ENCODE results near the gene CELSR1.

The CELSR1 gene

GRCh38 chr22:46459347-46460065 is 77.9 kb downstream of the CELSR1 start:
- no peak for DNase-seq (ENCODE audit: low read depth)

GRCh38 chr22:46458525-46458924 is 78.9 kb downstream of the CELSR1 start:
- DNase-seq (ENCODE audit: low read depth) = no peak

GRCh38 chr22:46457502-46458488 is 79.6 kb downstream of the CELSR1 start:
- DNase-seq (ENCODE audit: low read depth) = no peak

- no peak for DNase-seq (ENCODE audit: low read depth)
These were observed 80.6 kb downstream of the CELSR1 start for GRCh38 chr22:46456818-46457163.

- no peak for DNase-seq (ENCODE audit: low read depth)
These were observed 82.0 kb downstream of the CELSR1 start for GRCh38 chr22:46455446-46455845.

GRCh38 chr22:46454504-46455269 is 82.7 kb downstream of the CELSR1 start:
- DNase-seq (ENCODE audit: low read depth) = no peak

GRCh38 chr22:46453829-46454503 is 83.5 kb downstream of the CELSR1 start:
- DNase-seq (ENCODE audit: low read depth) = no peak

GRCh38 chr22:46453006-46453828 is 84.2 kb downstream of the CELSR1 start:
- DNase-seq (ENCODE audit: low read depth) = no peak

GRCh38 chr22:46452195-46453005 is 85.0 kb downstream of the CELSR1 start:
- DNase-seq (ENCODE audit: low read depth) = no peak

- no peak for DNase-seq (ENCODE audit: low read depth)
These were observed 85.7 kb downstream of the CELSR1 start for GRCh38 chr22:46451741-46452140.

- no peak for DNase-seq (ENCODE audit: low read depth)
These were observed 86.4 kb downstream of the CELSR1 start for GRCh38 chr22:46450931-46451561.

GRCh38 chr22:46449974-46450745 is 87.3 kb downstream of the CELSR1 start:
- no peak for DNase-seq (ENCODE audit: low read depth)

GRCh38 chr22:46449116-46449691 is 88.2 kb downstream of the CELSR1 start:
- no peak for DNase-seq (ENCODE audit: low read depth)

- DNase-seq (ENCODE audit: low read depth) = no peak
These were observed 89.1 kb downstream of the CELSR1 start for GRCh38 chr22:46448333-46448732.

- no peak for DNase-seq (ENCODE audit: low read depth)
These were observed 89.5 kb downstream of the CELSR1 start for GRCh38 chr22:46447906-46448305.

- DNase-seq (ENCODE audit: low read depth) = peak; percentile 12
These were observed 90.6 kb downstream of the CELSR1 start for GRCh38 chr22:46446799-46447198.

GRCh38 chr22:46445771-46446420 is 91.5 kb downstream of the CELSR1 start:
- DNase-seq (ENCODE audit: low read depth) = no peak

GRCh38 chr22:46444390-46444854 is 93.0 kb downstream of the CELSR1 start:
- DNase-seq (ENCODE audit: low read depth) = no peak
